K562 (cell line): ENCODE data around the gene MICAL2. TPM values are rescaled to one million over a fixed set of nuclear protein-coding genes. Genes with fewer than 3 reads are reported as not detected.
A peak's percentile ranks its signal among the peaks of the same experiment; 100 is the strongest.

Experiments
- ATF6 ChIP-seq: sonication (generic); formaldehyde crosslinking; IDR thresholded peaks from 2 replicates; pipeline ENCODE4 v1.4.0; 2020; ENCODE audit warnings: mild to moderate bottlenecking, missing genetic modification reagents
- CAMTA2 ChIP-seq: fragments of 250-450 bp; sonication (Bioruptor Pico); conservative IDR thresholded peaks from 2 replicates; pipeline ENCODE4 v1.5.1; 2022
- CC2D1A ChIP-seq: fragments of 450-650 bp; IDR thresholded peaks from 2 replicates; pipeline ENCODE4 v1.6.1; 2017; ENCODE audit warnings: mild to moderate bottlenecking
- E2F6 ChIP-seq, 2 experiments: IDR thresholded peaks; 2 replicates each; pipeline ENCODE4 v1.6.1; 2011; ENCODE audit warnings: borderline replicate concordance in 1 of 2, control low read depth in 1 of 2, low read depth in 1 of 2, low read length in 1 of 2, mild to moderate bottlenecking in 1 of 2, mixed read lengths in 1 of 2, moderate library complexity in 1 of 2; ENCODE audit not compliant: insufficient read depth in 1 of 2, insufficient read length in 1 of 2, poor library complexity in 1 of 2, severe bottlenecking in 1 of 2; ENCODE audit errors: extremely low read depth in 1 of 2
- ELF1 ChIP-seq: fragments of 200-800 bp; sonication (Bioruptor generic); IDR thresholded peaks from 2 replicates; pipeline ENCODE4 v1.6.1; 2016; ENCODE audit warnings: missing genetic modification characterization, missing compliant biosample characterization
- HMGXB4 ChIP-seq: sonication (generic); formaldehyde crosslinking; IDR thresholded peaks from 2 replicates; pipeline ENCODE4 v1.8.1; 2023; ENCODE audit warnings: mild to moderate bottlenecking, missing genetic modification reagents
- IFI16 ChIP-seq: fragments of 250-450 bp; sonication (Bioruptor Pico); IDR thresholded peaks from 2 replicates; pipeline ENCODE4 v2.1.2; 2022; ENCODE audit warnings: mild to moderate bottlenecking, inconsistent platforms
- LCOR ChIP-seq: sonication (generic); formaldehyde crosslinking; IDR thresholded peaks from 2 replicates; pipeline ENCODE4 v1.8.0; 2022; ENCODE audit warnings: mild to moderate bottlenecking, missing genetic modification reagents
- NCOR1 ChIP-seq: fragments of 450-650 bp; IDR thresholded peaks from 2 replicates; pipeline ENCODE4 v1.6.1; 2016; ENCODE audit warnings: mild to moderate bottlenecking, moderate library complexity
- NRF1 ChIP-seq, 2 experiments: fragments of 450-650 bp; IDR thresholded peaks in 1 of 2; conservative IDR thresholded peaks in 1 of 2; 2 replicates each; pipeline ENCODE4 v1.6.1; 2014; ENCODE audit warnings: mild to moderate bottlenecking in 2 of 2
- RBM17 ChIP-seq: fragments of 200-400 bp; formaldehyde crosslinking; IDR thresholded peaks from 2 replicates; pipeline ENCODE4 v1.6.1; 2017; ENCODE audit warnings: low read depth, mild to moderate bottlenecking, low read length, borderline replicate concordance
- SNIP1 ChIP-seq: fragments of 450-650 bp; IDR thresholded peaks from 2 replicates; pipeline ENCODE4 v1.7.1; 2017; ENCODE audit warnings: low read depth, mild to moderate bottlenecking
- STAT5B ChIP-seq: fragments of 250-450 bp; sonication (Bioruptor Pico); IDR thresholded peaks from 2 replicates; pipeline ENCODE4 v1.8.0; 2021; ENCODE audit warnings: mild to moderate bottlenecking, inconsistent platforms
- TOE1 ChIP-seq, 2 experiments: fragments of 450-650 bp in 1 of 2; sonication (generic) in 1 of 2; formaldehyde crosslinking in 1 of 2; IDR thresholded peaks; 2 replicates each; pipeline versions ENCODE4 v1.7.1 to v1.8.0; 2016 to 2022; ENCODE audit warnings: borderline replicate concordance in 2 of 2, mild to moderate bottlenecking in 2 of 2, antibody characterized with exemption in 1 of 2, inconsistent platforms in 1 of 2, low read depth in 1 of 2, missing genetic modification reagents in 1 of 2, moderate library complexity in 1 of 2
- ZBTB5 ChIP-seq: fragments of 450-650 bp; IDR thresholded peaks from 2 replicates; pipeline ENCODE4 v1.6.1; 2017; ENCODE audit warnings: antibody characterized with exemption
- ZNF3 ChIP-seq: fragments of 250-450 bp; sonication (Bioruptor Pico); IDR thresholded peaks from 2 replicates; pipeline ENCODE4 v1.5.0; 2021; ENCODE audit warnings: mild to moderate bottlenecking, moderate library complexity
- ZNF561 ChIP-seq: fragments of 450-650 bp; formaldehyde crosslinking; conservative IDR thresholded peaks from 2 replicates; pipeline ENCODE4 v1.4.0; 2020; ENCODE audit warnings: mild to moderate bottlenecking, moderate library complexity
- ZNF644 ChIP-seq: fragments of 200-800 bp; sonication (Bioruptor generic); IDR thresholded peaks from 2 replicates; pipeline ENCODE4 v1.6.1; 2016; ENCODE audit warnings: low read depth, missing genetic modification characterization, missing compliant biosample characterization
- ZSCAN29 ChIP-seq: fragments of 450-650 bp; IDR thresholded peaks from 2 replicates; pipeline ENCODE4 v1.6.1; 2017
- polyA plus RNA-seq, 8 experiments: library from polyadenylated mRNA; depleted of rRNA in 4 of 8; stranded (reverse) in 5 of 8; unstranded in 3 of 8; fragments of >200 nt; fragmentation: Nextera tagmentation in 2 of 8; fragmentation: Illumina TruSeq in 1 of 8; extraction: Ambion mirVana in 2 of 8; extraction: Trizol in 1 of 8; gene quantifications; 2 replicates each; pipeline versions ENCODE4 v1.2.1 to v1.2.3, GENCODE V29; 2011 to 2014; ENCODE audit warnings: inconsistent platforms in 1 of 8, missing spikeins in 1 of 8
- total RNA-seq, 7 experiments: library from RNA; depleted of rRNA in 6 of 7; stranded (reverse); fragments of >200 nt in 6 of 7; fragmentation: Illumina TruSeq in 2 of 7; extraction: Trizol in 2 of 7; gene quantifications; 2 replicates each; pipeline versions ENCODE4 v1.2.1 to v1.2.3, GENCODE V29; 2011 to 2021; ENCODE audit warnings: low replicate concordance in 1 of 7

MICAL2 gene
- total and polyA plus RNA-seq, 9 of the 15 experiments (the other 6 are each of a cell fraction or from before 2014, with no cell fraction given): 4.7 to 64.2 (median 33.6) TPM

- TF ChIP-seq E2F6 (IDR thresholded peaks at IDR 0.05; ENCODE audit: borderline replicate concordance in 1 of 2, extremely low read depth in 1 of 2, insufficient read depth in 1 of 2, insufficient read length in 1 of 2, low read depth in 1 of 2, low read length in 1 of 2, poor library complexity in 1 of 2, severe bottlenecking in 1 of 2) (peak; percentile 63 to 73), SNIP1 (no peak), NCOR1 (peak; percentile 100), ZNF3 (CRISPR knock-in tag) (no peak), ZNF644 (tag) (peak; percentile 88), STAT5B (CRISPR knock-in tag) (no peak), NRF1 (conservative IDR thresholded peaks at IDR 0.05 in 1 of 2, IDR thresholded peaks at IDR 0.05 in 1 of 2) (peak; percentile 65 to 71), HMGXB4 (no peak), ATF6 (CRISPR knock-in tag) (no peak), RBM17 (no peak), CC2D1A (peak; percentile 99), ZSCAN29 (no peak), TOE1 (IDR thresholded peaks at IDR 0.05; ENCODE audit: borderline replicate concordance) (peak; percentile 84), TOE1 (CRISPR knock-in tag; IDR thresholded peaks at IDR 0.05; ENCODE audit: borderline replicate concordance, low read depth) (no peak), IFI16 (CRISPR knock-in tag) (no peak), ELF1 (tag) (0 out of 2 replicates have a peak, but pooled peaks have one; percentile 38), ZNF561 (CRISPR knock-in tag) (no peak), CAMTA2 (no peak), LCOR (CRISPR knock-in tag) (peak; percentile 92), ZBTB5 (peak; percentile 56)
Observed at GRCh38 chr11:12200991-12201985, 90.9 kb downstream of the MICAL2 start (continued).
